NCI-H1417 treated with DMSO at 0.1 percent for 48 hours (cell line): ENCODE results near the gene PXYLP1.

ENCODE experiments used
- DNase-seq: peaks from one replicate; lab custom pipeline; 2025; lab: John Stamatoyannopoulos, UW

PXYLP1 gene

DNA sequence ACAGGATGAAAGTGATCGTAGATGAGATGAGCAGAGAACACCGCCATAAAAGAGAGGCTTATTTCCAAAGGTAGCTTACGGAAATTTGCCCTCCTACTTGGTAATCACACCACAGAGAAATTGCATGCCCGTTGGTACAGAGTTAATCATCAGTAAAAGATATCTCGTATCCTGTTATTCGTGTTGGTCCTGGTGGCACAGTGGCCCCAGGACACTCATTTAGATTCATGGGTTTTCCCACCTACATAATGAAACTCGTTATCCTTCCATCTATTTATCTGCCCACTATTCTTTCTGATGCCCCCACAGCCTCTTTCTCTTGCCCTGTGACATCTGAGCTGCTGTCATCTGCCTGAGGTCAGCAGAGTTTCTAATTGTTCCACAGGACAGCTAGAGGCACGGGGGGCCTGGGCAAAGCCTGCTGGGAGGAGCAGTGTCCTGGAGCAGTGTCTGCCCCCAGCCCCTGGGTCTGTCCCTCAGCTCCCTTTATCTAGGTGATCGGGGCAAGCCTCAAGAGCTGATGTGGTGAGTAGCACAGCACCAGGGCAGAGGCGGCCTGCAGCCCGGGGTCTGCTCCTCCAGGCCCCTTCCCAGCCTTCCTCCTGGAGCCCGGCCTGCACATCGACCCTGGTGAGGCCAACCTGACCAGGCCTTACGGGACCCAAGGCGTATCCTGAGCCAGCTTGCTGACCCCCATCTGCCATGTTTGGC lies 42.2 kb downstream of the PXYLP1 start:
- DNase-seq = no peak

DNA sequence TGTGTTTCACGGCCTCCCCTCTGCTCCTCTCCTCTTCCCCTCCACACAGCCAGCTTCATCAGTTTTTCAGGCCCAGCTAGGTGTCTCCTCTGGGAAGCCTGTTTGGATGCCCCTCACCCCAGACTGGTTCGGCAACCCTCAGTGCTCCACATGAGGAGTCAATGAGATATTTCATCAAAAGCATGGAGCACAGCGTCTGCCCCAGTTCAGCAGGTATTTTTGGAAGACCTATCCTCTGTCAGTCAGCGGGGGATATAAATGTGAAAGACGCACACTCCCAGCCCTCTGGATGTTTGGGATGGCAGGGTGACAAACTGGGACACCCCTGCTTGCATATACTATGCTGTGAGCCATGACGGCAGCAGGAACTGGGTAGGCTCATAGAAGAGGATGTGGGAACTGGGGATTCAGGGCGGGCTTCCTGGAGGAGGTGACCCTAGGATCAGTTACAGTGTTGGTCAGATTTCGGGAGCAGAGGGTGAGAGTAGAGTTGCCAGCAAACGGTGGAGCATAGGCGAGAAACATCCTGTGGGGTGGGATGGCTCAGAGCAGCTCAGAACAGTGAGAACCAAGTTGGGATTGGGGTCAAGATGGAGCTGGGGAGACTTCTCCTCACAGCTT lies 42.9 kb downstream of the PXYLP1 start:
- DNase-seq = no peak

DNA sequence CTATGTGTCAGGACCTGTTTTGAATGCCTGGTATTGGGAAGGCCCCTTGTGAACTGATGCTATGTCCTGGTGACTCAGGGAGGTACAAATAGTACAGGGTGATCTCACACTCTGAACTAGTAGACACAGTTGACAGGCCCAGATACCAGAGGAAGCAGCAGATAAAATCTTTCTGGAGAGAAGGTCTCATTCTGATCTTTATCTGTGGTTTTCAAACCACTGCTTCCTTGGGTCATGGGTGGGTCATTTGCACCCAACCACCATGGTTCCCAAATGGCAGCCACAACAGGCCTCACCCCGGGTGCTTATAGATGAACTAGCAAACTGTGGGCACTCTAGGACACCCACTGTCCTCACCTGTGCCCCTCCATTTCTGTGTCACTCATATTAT lies 43.4 kb downstream of the PXYLP1 start:
- DNase-seq = no peak

- DNase-seq = no peak
Observed at GRCh38 chr3:141275511-141275910, 43.9 kb downstream of the PXYLP1 start.

GRCh38 chr3:141275973-141276372 lies 44.3 kb downstream of the PXYLP1 start:
- no peak for DNase-seq

GRCh38 chr3:141276398-141276797 lies 44.8 kb downstream of the PXYLP1 start:
- no peak for DNase-seq

DNA sequence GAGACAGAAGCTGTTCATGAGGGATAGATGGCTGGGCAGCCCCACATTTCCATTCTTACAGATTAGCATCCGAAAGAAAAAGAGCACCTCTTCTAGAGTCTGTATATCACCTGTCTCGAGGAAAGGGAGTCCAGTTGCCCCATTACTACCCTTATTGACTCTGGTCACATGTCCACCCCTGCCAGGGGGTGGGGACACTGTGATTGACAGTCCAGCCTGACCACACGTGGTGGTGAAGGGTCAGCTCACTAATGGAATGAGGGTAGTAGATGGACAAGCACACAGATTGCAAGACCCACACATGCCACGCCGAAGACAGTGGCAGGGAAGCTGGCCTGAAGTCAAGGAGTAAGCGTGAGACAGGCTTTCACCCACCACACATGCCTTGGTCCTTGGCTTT lies 45.8 kb downstream of the PXYLP1 start:
- no peak for DNase-seq

- no peak for DNase-seq
Observed at GRCh38 chr3:141278196-141279076, 46.8 kb downstream of the PXYLP1 start.

DNA sequence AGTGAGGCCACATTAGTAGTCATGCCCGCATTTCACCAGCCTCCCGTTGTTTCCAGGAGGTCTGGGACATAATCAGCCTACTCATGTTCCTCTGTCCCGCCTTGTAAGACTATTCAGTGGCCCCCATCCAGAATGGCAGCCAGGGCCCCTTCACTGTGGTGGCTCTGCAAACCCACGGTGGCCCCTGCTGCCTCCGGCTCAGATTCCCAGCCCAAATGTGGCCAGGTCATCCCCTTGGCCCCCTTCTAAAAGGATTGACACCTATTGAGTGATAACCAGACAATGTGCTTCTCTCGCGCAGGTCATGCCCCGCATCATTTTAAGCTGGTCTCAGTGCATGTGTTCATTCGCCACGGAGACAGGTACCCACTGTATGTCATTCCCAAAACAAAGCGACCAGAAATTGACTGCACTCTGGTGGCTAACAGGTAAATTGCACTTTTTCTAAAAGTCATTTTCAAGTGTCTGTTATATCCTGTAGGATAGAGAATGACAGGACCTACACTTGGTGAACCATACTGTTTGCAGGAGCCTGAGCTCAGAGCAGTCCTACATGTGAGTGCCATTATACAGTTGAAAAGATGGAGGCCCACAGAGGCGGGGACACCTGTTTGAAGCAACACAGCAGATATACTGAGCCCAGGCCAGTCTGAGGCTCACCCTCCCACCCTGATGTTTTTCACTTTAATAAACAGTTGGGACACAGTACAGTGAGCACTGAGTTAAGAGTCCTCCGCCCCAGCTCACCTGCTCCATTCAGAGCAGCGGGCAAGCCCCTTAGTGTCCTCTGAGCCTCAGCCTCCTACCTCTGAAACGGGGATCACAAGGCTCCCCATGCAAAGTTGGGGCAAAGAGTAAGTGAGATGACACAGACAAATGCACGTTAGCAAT lies 47.7 kb downstream of the PXYLP1 start:
- no peak for DNase-seq

GRCh38 chr3:141280086-141280485 lies 48.5 kb downstream of the PXYLP1 start:
- DNase-seq = no peak

DNA sequence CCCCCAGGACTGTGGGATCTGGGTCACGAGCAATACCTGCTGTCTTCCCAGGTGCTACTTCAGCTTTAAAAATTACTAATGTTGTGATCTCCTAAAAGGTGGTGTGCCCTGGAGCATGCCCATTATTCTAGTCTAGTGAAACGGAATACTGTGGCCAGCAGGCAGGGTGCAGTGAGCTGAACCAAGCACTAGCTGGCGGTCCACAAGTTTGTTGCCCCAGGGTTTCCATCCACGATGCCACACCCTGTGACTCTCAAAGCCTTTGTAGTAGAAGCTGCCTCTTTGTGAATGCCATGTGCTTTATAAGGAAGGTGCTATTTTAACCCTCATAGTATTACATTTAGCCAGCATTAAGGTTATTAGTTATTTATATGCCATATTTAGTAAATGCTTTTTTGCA lies 49.1 kb downstream of the PXYLP1 start:
- DNase-seq = no peak

DNA sequence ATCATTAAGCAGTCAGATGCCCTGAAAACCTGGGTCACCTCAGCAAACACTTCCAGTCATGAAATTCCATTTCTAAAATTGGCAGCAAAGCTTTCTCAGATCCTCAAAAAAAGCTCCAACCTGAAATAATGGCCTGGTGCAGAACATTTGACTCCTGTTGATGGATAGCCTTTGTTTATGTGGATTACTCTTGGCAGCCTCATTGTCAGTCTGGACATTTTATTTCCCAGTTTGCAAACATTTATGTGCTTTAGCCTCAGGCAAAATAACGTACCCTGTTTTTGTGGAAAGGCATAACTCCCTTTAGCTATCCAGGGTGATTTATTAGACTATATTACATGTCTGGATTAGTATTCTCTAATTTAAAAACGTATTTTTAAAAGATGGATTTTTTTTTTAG lies 53.9 kb downstream of the PXYLP1 start:
- DNase-seq = no peak

- no peak for DNase-seq
Observed at GRCh38 chr3:141286856-141287255, 55.2 kb downstream of the PXYLP1 start.

GRCh38 chr3:141287326-141287725 lies 55.7 kb downstream of the PXYLP1 start:
- DNase-seq = no peak

DNA sequence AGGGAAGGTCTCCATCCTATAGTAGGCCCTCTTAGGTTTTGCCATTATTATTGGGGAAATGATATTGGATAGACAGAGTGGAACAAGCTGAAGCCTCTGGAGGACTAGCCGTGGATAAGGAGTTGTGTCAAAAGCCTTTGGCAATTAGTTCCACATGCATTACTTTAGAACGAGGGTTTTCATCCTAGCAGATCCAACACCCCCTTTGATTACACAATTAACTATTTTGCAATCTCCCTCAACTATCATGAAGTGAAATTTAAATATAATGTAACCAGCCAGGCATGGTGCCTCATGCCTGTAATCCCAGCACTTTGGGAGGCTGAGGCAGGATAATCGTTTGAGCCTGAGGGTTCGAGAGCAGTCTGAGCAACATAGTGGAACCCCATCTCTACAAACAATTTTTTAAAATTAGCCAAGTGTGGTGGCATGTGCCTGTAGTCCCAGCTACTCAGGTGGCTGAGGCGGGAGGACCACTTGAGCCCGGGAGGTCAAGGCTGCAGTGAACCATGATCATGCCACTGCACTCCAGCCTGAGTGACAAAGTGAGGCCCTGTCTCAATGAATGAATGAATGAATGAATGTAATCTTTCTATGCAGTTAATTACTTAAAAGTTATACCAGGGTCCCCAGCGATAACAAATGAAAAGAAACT lies 56.8 kb downstream of the PXYLP1 start:
- no peak for DNase-seq

DNA sequence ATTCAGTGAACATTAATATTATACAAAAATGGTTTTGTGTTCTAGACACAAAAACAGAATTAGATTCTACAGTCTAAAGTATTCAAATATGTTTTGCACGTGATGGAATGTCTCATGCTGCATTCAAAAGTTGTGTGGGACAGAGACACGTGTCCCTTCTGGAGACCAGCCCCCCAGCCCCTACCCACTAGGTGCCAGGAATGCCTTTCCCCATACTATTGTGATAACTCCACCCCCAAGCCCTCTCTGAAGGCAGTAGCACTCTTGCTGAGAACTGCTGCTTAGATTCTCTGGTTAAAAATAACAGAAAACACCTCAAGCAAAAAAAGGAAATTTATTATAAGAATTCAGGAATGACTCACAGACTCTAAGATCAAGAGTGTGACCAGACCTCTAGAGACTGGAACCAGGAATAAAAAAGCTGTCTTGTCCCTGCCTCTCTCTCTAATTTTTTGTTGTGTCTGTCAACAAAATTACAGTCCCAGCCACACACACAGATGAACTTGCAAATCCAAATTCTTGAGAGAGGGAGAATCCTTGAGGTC lies 57.7 kb downstream of the PXYLP1 start:
- no peak for DNase-seq

- DNase-seq = no peak
Observed at GRCh38 chr3:141291559-141292355, 60.1 kb downstream of the PXYLP1 start.

GRCh38 chr3:141292356-141293058 lies 60.9 kb downstream of the PXYLP1 start:
- DNase-seq = no peak

DNA sequence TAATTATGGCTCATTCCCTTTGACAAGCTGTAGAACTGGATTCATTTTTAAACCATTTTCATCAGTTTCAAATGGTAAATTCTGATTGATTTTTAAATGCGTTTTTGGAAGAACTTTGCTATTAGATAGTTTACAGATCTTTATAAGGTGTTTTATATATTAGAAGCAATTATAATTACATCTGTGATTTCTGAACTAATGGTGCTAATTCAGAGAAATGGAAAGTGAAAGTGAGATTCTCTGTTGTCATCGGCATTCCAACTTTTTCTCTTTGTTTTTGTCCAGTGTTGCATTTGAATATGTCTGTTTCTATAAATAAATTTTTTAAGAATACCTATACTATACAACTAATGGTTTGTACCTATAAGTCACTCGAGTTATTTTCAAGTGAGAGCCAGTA lies 62.7 kb downstream of the PXYLP1 start:
- no peak for DNase-seq

DNA sequence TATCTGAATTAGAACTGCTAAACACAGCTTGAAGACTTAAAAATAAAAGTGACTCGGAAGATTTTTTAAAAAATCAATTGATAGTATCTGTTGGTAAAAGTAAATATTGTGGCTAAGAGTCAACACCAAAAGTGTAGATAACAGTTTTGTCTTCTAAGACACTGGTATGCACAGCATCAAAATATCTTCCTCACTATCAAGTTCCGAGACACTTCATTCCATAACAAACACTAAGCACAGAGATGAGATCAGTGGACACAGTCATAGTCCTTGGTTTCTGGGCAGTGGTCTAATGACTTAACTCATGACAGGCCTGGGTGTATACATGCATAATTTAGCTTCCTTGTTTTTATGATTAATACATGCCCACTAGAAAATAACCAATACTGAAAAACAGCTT lies 63.2 kb downstream of the PXYLP1 start:
- no peak for DNase-seq
